ENCODE measurements around the gene FLOT2.
"Not testable (repeated sequence)": the region's sequence is repeated elsewhere in the genome, so short reads cannot be mapped to it uniquely, and the experiment has no call there.

The FLOT2 gene

GRCh38 chr17:28897769-28898526 lies 415 bp upstream of the FLOT2 start:
- peak overlapping the region; percentile 82 to 90 for H3K27ac ChIP-seq (ENCODE audit: low read depth in 2 of 2, low read length in 2 of 2)
- H3K27me3 ChIP-seq (ENCODE audit: control insufficient read depth in 2 of 2, insufficient read depth in 2 of 2, low read length in 2 of 2) = no peaks in the 10 kb centered on the region
- H3K4me1 ChIP-seq (ENCODE audit: control insufficient read depth in 2 of 2, insufficient read depth in 2 of 2, low read length in 2 of 2) = peaks cover 26 to 30% of the 10 kb centered on the region in 2 donors

GRCh38 chr17:28896491-28896883 lies 1.0 kb downstream of the FLOT2 start:
- H3K9ac ChIP-seq (ENCODE audit: low read depth in 1 of 2, low read length in 2 of 2) = peak overlapping the region; percentile 89 to 91
- H3K4me1 ChIP-seq (ENCODE audit: control insufficient read depth in 2 of 2, insufficient read depth in 2 of 2, low read length in 2 of 2) = peaks cover 23 to 28% of the 10 kb centered on the region in 2 donors
- no peaks in the 10 kb centered on the region for H3K9me3 ChIP-seq (ENCODE audit: control insufficient read depth in 2 of 2, low read length in 2 of 2)
- peak overlapping the region; percentile 82 to 90 for H3K27ac ChIP-seq (ENCODE audit: low read depth in 2 of 2, low read length in 2 of 2)
- H3K27me3 ChIP-seq (ENCODE audit: control insufficient read depth in 2 of 2, insufficient read depth in 2 of 2, low read length in 2 of 2) = no peaks in the 10 kb centered on the region
- peak overlapping the region; percentile 89 to 91 for H3K4me3 ChIP-seq (ENCODE audit: low read length in 2 of 2)
- no peaks in the 10 kb centered on the region for H3K36me3 ChIP-seq (ENCODE audit: control insufficient read depth in 2 of 2, insufficient read depth in 2 of 2, low read length in 2 of 2)

More at GRCh38 chr17:28897769-28898526, 415 bp upstream of the FLOT2 start:
- H3K9ac ChIP-seq (ENCODE audit: low read depth in 1 of 2, low read length in 2 of 2) = peak overlapping the region; percentile 89 to 96
- H3K9me3 ChIP-seq (ENCODE audit: control insufficient read depth in 2 of 2, low read length in 2 of 2) = no peaks in the 10 kb centered on the region
- H3K4me3 ChIP-seq (ENCODE audit: low read length in 2 of 2) = peak overlapping the region; percentile 89 to 91
- H3K36me3 ChIP-seq (ENCODE audit: control insufficient read depth in 2 of 2, insufficient read depth in 2 of 2, low read length in 2 of 2) = no peaks in the 10 kb centered on the region

- H3K9ac ChIP-seq (ENCODE audit: low read depth in 1 of 2, low read length in 2 of 2) = peak overlapping the region; percentile 35 to 89
- peaks cover 22 to 28% of the 10 kb centered on the region in 2 donors for H3K4me1 ChIP-seq (ENCODE audit: control insufficient read depth in 2 of 2, insufficient read depth in 2 of 2, low read length in 2 of 2)
- no peaks in the 10 kb centered on the region for H3K9me3 ChIP-seq (ENCODE audit: control insufficient read depth in 2 of 2, low read length in 2 of 2)
- H3K36me3 ChIP-seq (ENCODE audit: control insufficient read depth in 2 of 2, insufficient read depth in 2 of 2, low read length in 2 of 2) = peaks cover 0 to 3% of the 10 kb centered on the region in 2 donors
- peak overlapping the region; percentile 82 to 90 for H3K27ac ChIP-seq (ENCODE audit: low read depth in 2 of 2, low read length in 2 of 2)
- H3K27me3 ChIP-seq (ENCODE audit: control insufficient read depth in 2 of 2, insufficient read depth in 2 of 2, low read length in 2 of 2) = no peaks in the 10 kb centered on the region
- H3K4me3 ChIP-seq (ENCODE audit: low read length in 2 of 2) = peak overlapping the region in 1 of 2 donors; percentile 91
Measured at GRCh38 chr17:28895794-28896447, 1.6 kb downstream of the FLOT2 start.

- H3K4me3 ChIP-seq (ENCODE audit: low read length in 2 of 2) = peak overlapping the region in 1 of 2 donors; percentile 41
- H3K9me3 ChIP-seq (ENCODE audit: control insufficient read depth in 2 of 2, low read length in 2 of 2); H3K27me3 ChIP-seq (ENCODE audit: control insufficient read depth in 2 of 2, insufficient read depth in 2 of 2, low read length in 2 of 2); H3K36me3 ChIP-seq (ENCODE audit: control insufficient read depth in 2 of 2, insufficient read depth in 2 of 2, low read length in 2 of 2): not testable (repeated sequence)
- H3K9ac ChIP-seq (ENCODE audit: low read depth in 1 of 2, low read length in 2 of 2) = peak overlapping the region; percentile 24 to 41
- H3K27ac ChIP-seq (ENCODE audit: low read depth in 2 of 2, low read length in 2 of 2) = peak overlapping the region; percentile 70
- peaks cover 22 to 28% of the 10 kb centered on the region in 2 donors for H3K4me1 ChIP-seq (ENCODE audit: control insufficient read depth in 2 of 2, insufficient read depth in 2 of 2, low read length in 2 of 2)
Measured at GRCh38 chr17:28893248-28894183, 4.0 kb downstream of the FLOT2 start.

- H3K4me3 ChIP-seq (ENCODE audit: low read length in 2 of 2) = no peak overlapping the region
- no peak overlapping the region for H3K27ac ChIP-seq (ENCODE audit: low read depth in 2 of 2, low read length in 2 of 2)
- no peaks in the 10 kb centered on the region for H3K27me3 ChIP-seq (ENCODE audit: control insufficient read depth in 2 of 2, insufficient read depth in 2 of 2, low read length in 2 of 2)
- peaks cover 15 to 19% of the 10 kb centered on the region in 2 donors for H3K4me1 ChIP-seq (ENCODE audit: control insufficient read depth in 2 of 2, insufficient read depth in 2 of 2, low read length in 2 of 2)
- no peaks in the 10 kb centered on the region for H3K9me3 ChIP-seq (ENCODE audit: control insufficient read depth in 2 of 2, low read length in 2 of 2)
- H3K36me3 ChIP-seq (ENCODE audit: control insufficient read depth in 2 of 2, insufficient read depth in 2 of 2, low read length in 2 of 2) = peaks cover 0 to 10% of the 10 kb centered on the region in 2 donors
- no peak overlapping the region for H3K9ac ChIP-seq (ENCODE audit: low read depth in 1 of 2, low read length in 2 of 2)
Measured at GRCh38 chr17:28892024-28892423, 5.5 kb downstream of the FLOT2 start.

- Histone ChIP-seq H3K27me3 (ENCODE audit: control insufficient read depth in 2 of 2, insufficient read depth in 2 of 2, low read length in 2 of 2) (no peaks in the 10 kb centered on the region), H3K9ac (ENCODE audit: low read depth in 1 of 2, low read length in 2 of 2) (no peak overlapping the region), H3K4me1 (ENCODE audit: control insufficient read depth in 2 of 2, insufficient read depth in 2 of 2, low read length in 2 of 2) (peaks cover 13% of the 10 kb centered on the region in 2 donors), H3K27ac (ENCODE audit: low read depth in 2 of 2, low read length in 2 of 2) (no peak overlapping the region), H3K36me3 (ENCODE audit: control insufficient read depth in 2 of 2, insufficient read depth in 2 of 2, low read length in 2 of 2) (peaks cover 0 to 10% of the 10 kb centered on the region in 2 donors), H3K4me3 (ENCODE audit: low read length in 2 of 2) (no peak overlapping the region), H3K9me3 (ENCODE audit: control insufficient read depth in 2 of 2, low read length in 2 of 2) (no peaks in the 10 kb centered on the region)
Measured at GRCh38 chr17:28891201-28891600, 6.3 kb downstream of the FLOT2 start.

- Histone ChIP-seq H3K4me3 (ENCODE audit: low read length in 2 of 2) (no peak overlapping the region), H3K4me1 (ENCODE audit: control insufficient read depth in 2 of 2, insufficient read depth in 2 of 2, low read length in 2 of 2) (peaks cover 7 to 8% of the 10 kb centered on the region in 2 donors), H3K9ac (ENCODE audit: low read depth in 1 of 2, low read length in 2 of 2) (no peak overlapping the region), H3K9me3 (ENCODE audit: control insufficient read depth in 2 of 2, low read length in 2 of 2) (no peaks in the 10 kb centered on the region), H3K27ac (ENCODE audit: low read depth in 2 of 2, low read length in 2 of 2) (no peak overlapping the region), H3K36me3 (ENCODE audit: control insufficient read depth in 2 of 2, insufficient read depth in 2 of 2, low read length in 2 of 2) (peaks cover 4 to 16% of the 10 kb centered on the region in 2 donors), H3K27me3 (ENCODE audit: control insufficient read depth in 2 of 2, insufficient read depth in 2 of 2, low read length in 2 of 2) (no peaks in the 10 kb centered on the region)
Measured at GRCh38 chr17:28889996-28890395, 7.5 kb downstream of the FLOT2 start.

GRCh38 chr17:28888832-28889231 lies 8.7 kb downstream of the FLOT2 start:
- Histone ChIP-seq H3K9ac (ENCODE audit: low read depth in 1 of 2, low read length in 2 of 2) (no peak overlapping the region), H3K27me3 (ENCODE audit: control insufficient read depth in 2 of 2, insufficient read depth in 2 of 2, low read length in 2 of 2) (no peaks in the 10 kb centered on the region), H3K9me3 (ENCODE audit: control insufficient read depth in 2 of 2, low read length in 2 of 2) (no peaks in the 10 kb centered on the region), H3K4me3 (ENCODE audit: low read length in 2 of 2) (no peak overlapping the region), H3K36me3 (ENCODE audit: control insufficient read depth in 2 of 2, insufficient read depth in 2 of 2, low read length in 2 of 2) (peaks cover 9 to 27% of the 10 kb centered on the region in 2 donors), H3K27ac (ENCODE audit: low read depth in 2 of 2, low read length in 2 of 2) (no peak overlapping the region), H3K4me1 (ENCODE audit: control insufficient read depth in 2 of 2, insufficient read depth in 2 of 2, low read length in 2 of 2) (peaks cover 6 to 8% of the 10 kb centered on the region in 2 donors)

- H3K27ac ChIP-seq (ENCODE audit: low read depth in 2 of 2, low read length in 2 of 2) = no peak overlapping the region
- peaks cover 4 to 5% of the 10 kb centered on the region in 2 donors for H3K4me1 ChIP-seq (ENCODE audit: control insufficient read depth in 2 of 2, insufficient read depth in 2 of 2, low read length in 2 of 2)
- H3K9ac ChIP-seq (ENCODE audit: low read depth in 1 of 2, low read length in 2 of 2) = no peak overlapping the region
- no peaks in the 10 kb centered on the region for H3K9me3 ChIP-seq (ENCODE audit: control insufficient read depth in 2 of 2, low read length in 2 of 2)
- peaks cover 17 to 35% of the 10 kb centered on the region in 2 donors for H3K36me3 ChIP-seq (ENCODE audit: control insufficient read depth in 2 of 2, insufficient read depth in 2 of 2, low read length in 2 of 2)
- H3K4me3 ChIP-seq (ENCODE audit: low read length in 2 of 2) = no peak overlapping the region
- no peaks in the 10 kb centered on the region for H3K27me3 ChIP-seq (ENCODE audit: control insufficient read depth in 2 of 2, insufficient read depth in 2 of 2, low read length in 2 of 2)
Measured at GRCh38 chr17:28887871-28888471, 9.6 kb downstream of the FLOT2 start.
